PC-3 (cell line): ENCODE results near the gene GARIN3. TPM values are rescaled to one million over a fixed set of nuclear protein-coding genes. Genes with fewer than 3 reads are reported as not detected.

Experiments used
- ATAC-seq: fragments of 200-7000 bp; cut with Tn5 transposase; 2 replicates; pipeline ENCODE4 v1.9.1; 2020; ENCODE audit warnings: mild to moderate bottlenecking, moderate library complexity
- BruUV-seq: library from RNA; stranded (reverse); fragments of 400-500 nt; replicated peaks from 2 replicates; lab custom pipeline; 2021; lab: Mats Ljungman, UMichigan
- CTCF ChIA-PET: fragments of 300-600 bp; sonication (Branson Sonifier 250); formaldehyde crosslinking; loops from one replicate; lab custom pipeline; 2022; ENCODE audit warnings: antibody characterized with exemption; lab: Charles Lee
- POLR2A ChIA-PET: fragments of 300-600 bp; sonication (Branson Sonifier 250); formaldehyde crosslinking; loops from one replicate; lab custom pipeline; 2022; ENCODE audit warnings: antibody characterized with exemption; ENCODE audit not compliant: unreplicated experiment; lab: Charles Lee
- DNase-seq: peaks from one replicate; pipeline ENCODE4 v3.0.0-alpha.2; 2015
- H2AFZ ChIP-seq: fragments of 300-600 bp; sonication (generic); 2 replicates; pipeline ENCODE4 v1.6.0; 2016; ENCODE audit warnings: antibody characterized with exemption, low read length
- H3F3A ChIP-seq: fragments of 300-600 bp; sonication (generic); one replicate; pipeline ENCODE4 v1.6.0; 2017; ENCODE audit warnings: antibody characterized with exemption, low read length, control low read depth, mild to moderate bottlenecking; ENCODE audit not compliant: unreplicated experiment
- H3K27ac ChIP-seq: fragments of 300-600 bp; sonication (generic); 2 replicates; pipeline ENCODE4 v1.5.1; 2016; ENCODE audit warnings: mild to moderate bottlenecking, low read length
- H3K27me3 ChIP-seq: fragments of 300-600 bp; sonication (generic); 2 replicates; pipeline ENCODE4 v1.6.1; 2016; ENCODE audit warnings: low read length, mixed read lengths
- H3K36me3 ChIP-seq: fragments of 300-600 bp; sonication (generic); 2 replicates; pipeline ENCODE4 v1.6.1; 2016; ENCODE audit warnings: low read depth, mixed run types, low read length, mixed read lengths
- H3K4me1 ChIP-seq: fragments of 300-600 bp; sonication (generic); 2 replicates; pipeline ENCODE4 v1.5.1; 2016; ENCODE audit warnings: low read length; ENCODE audit not compliant: insufficient read depth
- H3K4me2 ChIP-seq: fragments of 300-600 bp; sonication (generic); 2 replicates; pipeline ENCODE4 v1.6.0; 2016; ENCODE audit warnings: low read length
- H3K4me3 ChIP-seq: fragments of 300-600 bp; sonication (generic); 2 replicates; pipeline ENCODE4 v1.5.1; 2016; ENCODE audit warnings: mild to moderate bottlenecking, low read length, mixed read lengths
- H3K79me2 ChIP-seq: fragments of 300-600 bp; sonication (generic); 2 replicates; pipeline ENCODE4 v1.6.1; 2017; ENCODE audit warnings: low read length, mixed read lengths
- H3K9ac ChIP-seq: fragments of 300-600 bp; sonication (generic); 2 replicates; pipeline ENCODE4 v1.6.0; 2016; ENCODE audit warnings: mild to moderate bottlenecking, low read length
- H3K9me2 ChIP-seq: fragments of 300-600 bp; sonication (generic); replicated peaks from 2 replicates; pipeline ENCODE4 v1.6.1; 2016; ENCODE audit warnings: mixed run types, low read length, mixed read lengths
- H3K9me3 ChIP-seq: fragments of 300-600 bp; sonication (generic); 2 replicates; pipeline ENCODE4 v1.6.1; 2016; ENCODE audit warnings: low read length, mixed read lengths
- H4K20me1 ChIP-seq: fragments of 300-600 bp; sonication (generic); 2 replicates; pipeline ENCODE4 v1.6.1; 2016; ENCODE audit warnings: low read length, mixed read lengths
- CTCF ChIP-seq: fragments of 300-600 bp; sonication (generic); conservative IDR thresholded peaks from 2 replicates; pipeline ENCODE4 v1.5.1; 2017; ENCODE audit warnings: antibody characterized with exemption, low read depth, mild to moderate bottlenecking, low read length
- EZH2 ChIP-seq: fragments of 300-600 bp; sonication (generic); IDR thresholded peaks from one replicate; pipeline ENCODE4 v1.6.1; 2017; ENCODE audit warnings: antibody characterized with exemption, mild to moderate bottlenecking, low read length; ENCODE audit not compliant: unreplicated experiment
- EZH2phosphoT487 ChIP-seq: fragments of 300-600 bp; sonication (generic); IDR thresholded peaks from 2 replicates; pipeline ENCODE4 v1.6.1; 2018; ENCODE audit warnings: mild to moderate bottlenecking, antibody characterized with exemption, low read length, borderline replicate concordance
- intact Hi-C: fragments of 100-400 bp; cut with micrococcal nuclease; formaldehyde crosslinking; loops from 2 replicates; pipeline ENCODE4 v1.9.0; 2023
- total RNA-seq: library from RNA; depleted of rRNA; stranded (reverse); fragments of >200 nt; gene quantifications from 2 replicates; pipeline ENCODE4 v1.2.3, GENCODE V29; 2014

Gene GARIN3
- total RNA-seq, 1 experiment from 2014 or later = not detected

DNA sequence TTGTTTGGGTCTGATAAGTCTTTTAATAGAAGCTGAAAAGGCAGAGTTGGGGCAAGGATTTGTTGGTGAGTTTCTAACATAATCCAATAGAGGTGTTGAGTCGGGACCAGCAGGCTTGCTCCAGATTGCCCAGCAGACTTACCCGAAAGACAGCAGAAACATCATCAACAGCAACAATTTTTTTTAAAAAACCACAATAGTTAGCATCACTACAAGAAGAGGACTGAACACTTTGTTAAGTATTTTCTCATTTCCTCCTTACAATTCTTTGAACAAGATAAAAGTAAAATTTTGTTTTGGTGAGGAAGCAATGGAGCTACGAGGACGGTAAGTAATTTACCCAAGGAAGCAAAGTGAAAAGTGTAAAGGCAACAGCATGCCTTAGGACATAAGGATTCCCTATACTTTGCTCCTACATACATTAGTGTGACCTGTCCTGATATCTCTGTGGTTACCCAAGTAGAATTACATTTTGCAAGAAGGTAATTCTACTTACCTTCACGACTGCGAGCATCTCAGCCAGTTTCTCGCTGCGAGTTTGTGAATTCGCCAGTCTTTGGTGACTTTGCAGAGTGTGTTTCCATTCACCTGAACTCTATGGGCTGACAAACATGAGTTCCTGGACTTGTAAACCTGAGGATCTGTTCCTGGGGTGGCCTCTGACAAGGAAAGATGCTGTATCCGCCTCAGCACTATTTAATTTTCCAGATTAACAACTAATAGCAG lies 27.8 kb upstream of the GARIN3 start:
- Histone ChIP-seq H4K20me1 (no peaks in the 10 kb centered on the region), H3K27me3 (peaks cover 95% of the 10 kb centered on the region), H3K9ac (no peak overlapping the region), H3K27ac (no peak overlapping the region), H3K4me2 (no peak overlapping the region), H3K9me3 (no peaks in the 10 kb centered on the region), H3K4me3 (no peak overlapping the region), H2AFZ (no peak overlapping the region), H3F3A (no peaks in the 10 kb centered on the region), H3K36me3 (no peaks in the 10 kb centered on the region), H3K9me2 (no peaks in the 10 kb centered on the region), H3K79me2 (no peaks in the 10 kb centered on the region), H3K4me1 (no peaks in the 10 kb centered on the region)
- ChIA-PET POLR2A (no interaction called here), CTCF (no interaction called here)
- ATAC-seq (no peak), DNase-seq (no peak)
- no peak for TF ChIP-seq CTCF
- no peak for TF ChIP-seq EZH2
- TF ChIP-seq EZH2phosphoT487 = no peak
- no TSS peak for BruUV-seq
- intact Hi-C loops = no loop called here

GRCh38 chr5:157189223-157189622 lies 23.2 kb upstream of the GARIN3 start:
- Histone ChIP-seq H3K27me3 (peaks cover 90% of the 10 kb centered on the region), H3F3A (no peaks in the 10 kb centered on the region), H3K4me2 (no peak overlapping the region), H3K9me2 (no peaks in the 10 kb centered on the region), H2AFZ (no peak overlapping the region), H3K9me3 (no peaks in the 10 kb centered on the region), H4K20me1 (no peaks in the 10 kb centered on the region), H3K27ac (no peak overlapping the region), H3K9ac (no peak overlapping the region), H3K79me2 (no peaks in the 10 kb centered on the region), H3K4me1 (no peaks in the 10 kb centered on the region), H3K4me3 (no peak overlapping the region), H3K36me3 (no peaks in the 10 kb centered on the region)
- TF ChIP-seq EZH2 (no peak), EZH2phosphoT487 (no peak), CTCF (no peak)
- CTCF ChIA-PET = no interaction called here
- no peak for ATAC-seq
- DNase-seq = no peak
- intact Hi-C loops = no loop called here
- POLR2A ChIA-PET = no interaction called here
- no TSS peak for BruUV-seq

DNA sequence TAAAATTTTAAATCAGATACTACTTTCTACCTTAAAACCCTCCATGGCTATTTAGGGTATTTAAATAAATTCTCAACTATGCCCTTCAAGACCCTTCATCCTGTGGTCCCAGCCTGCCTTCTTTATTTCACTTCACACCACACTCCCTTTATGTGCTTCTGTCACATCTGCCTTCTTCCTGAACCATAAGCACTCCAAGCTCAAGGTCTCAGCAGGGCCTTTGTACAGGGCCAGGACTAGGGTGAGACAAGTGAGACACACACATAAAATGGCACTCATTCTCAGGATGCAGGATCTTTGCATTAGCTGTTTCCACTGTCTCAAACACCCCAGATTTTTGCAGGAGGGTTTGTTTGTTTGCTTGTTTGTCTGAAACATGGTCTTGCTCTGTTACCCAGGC lies 22.2 kb upstream of the GARIN3 start:
- Histone ChIP-seq H4K20me1 (no peaks in the 10 kb centered on the region), H3F3A (no peaks in the 10 kb centered on the region), H3K4me3 (no peak overlapping the region), H3K79me2 (no peaks in the 10 kb centered on the region), H3K9ac (no peak overlapping the region), H3K36me3 (no peaks in the 10 kb centered on the region), H3K27me3 (peaks cover 90% of the 10 kb centered on the region), H3K9me2 (no peaks in the 10 kb centered on the region), H3K4me1 (no peaks in the 10 kb centered on the region), H3K9me3 (no peaks in the 10 kb centered on the region), H3K27ac (no peak overlapping the region), H3K4me2 (no peak overlapping the region), H2AFZ (no peak overlapping the region)
- POLR2A ChIA-PET = no interaction called here
- CTCF ChIA-PET = no interaction called here
- no TSS peak for BruUV-seq
- no peak for ATAC-seq
- DNase-seq = no peak
- no peak for TF ChIP-seq EZH2phosphoT487
- no peak for TF ChIP-seq CTCF
- no peak for TF ChIP-seq EZH2
- intact Hi-C loops = no loop called here
